ENCODE measurements around the gene RGS16.

Gene RGS16

GRCh38 chr1:182587093-182587492, 17.1 kb downstream of the RGS16 start:
- no peaks in the 10 kb centered on the region for H3K9me3 ChIP-seq
- no peaks in the 10 kb centered on the region for H3K27me3 ChIP-seq
- H3K4me3 ChIP-seq (ENCODE audit: low read depth in 1 of 2, low read length in 1 of 2), result peak overlapping the region in 1 of 2 experiments; percentile 40
- H3K36me3 ChIP-seq, result peaks cover 28% of the 10 kb centered on the region
- no peak for TF ChIP-seq CTCF (IDR thresholded peaks at IDR 0.05)
- H3K27ac ChIP-seq, result peak overlapping the region; percentile 77
- H3K4me1 ChIP-seq (ENCODE audit: control insufficient read depth in 1 of 2, insufficient read depth in 1 of 2, low read depth in 1 of 2, low read length in 1 of 2), result peaks cover 48 to 51% of the 10 kb centered on the region in 2 experiments

DNA sequence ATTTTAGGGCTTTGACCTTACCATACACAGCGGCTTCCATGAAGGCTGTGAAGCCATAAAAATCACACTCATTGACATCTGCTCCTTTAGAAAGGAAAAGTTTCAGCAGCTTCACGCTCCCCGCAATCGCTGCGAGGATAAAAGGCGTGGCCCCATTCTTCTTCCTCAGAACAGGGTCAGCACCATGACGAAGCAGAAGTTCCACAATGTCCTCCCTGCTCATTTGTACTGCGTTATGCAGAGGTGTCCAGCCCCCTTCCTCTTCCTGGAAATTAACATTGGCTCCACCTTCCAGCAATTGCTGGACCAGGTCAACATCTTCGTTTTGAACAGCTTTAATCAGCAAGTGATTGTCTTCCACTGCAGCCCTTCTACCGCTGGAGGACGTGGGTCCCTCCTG, 17.8 kb downstream of the RGS16 start:
- Histone ChIP-seq H3K27me3 (no peaks in the 10 kb centered on the region), H3K4me1 (ENCODE audit: control insufficient read depth in 1 of 2, insufficient read depth in 1 of 2, low read depth in 1 of 2, low read length in 1 of 2) (peaks cover 48 to 51% of the 10 kb centered on the region in 2 experiments), H3K27ac (peak overlapping the region; percentile 77), H3K9me3 (no peaks in the 10 kb centered on the region), H3K36me3 (peaks cover 35% of the 10 kb centered on the region), H3K4me3 (ENCODE audit: low read depth in 1 of 2, low read length in 1 of 2) (peak overlapping the region; percentile 28 to 40)
- no peak for TF ChIP-seq CTCF (IDR thresholded peaks at IDR 0.05)

DNA sequence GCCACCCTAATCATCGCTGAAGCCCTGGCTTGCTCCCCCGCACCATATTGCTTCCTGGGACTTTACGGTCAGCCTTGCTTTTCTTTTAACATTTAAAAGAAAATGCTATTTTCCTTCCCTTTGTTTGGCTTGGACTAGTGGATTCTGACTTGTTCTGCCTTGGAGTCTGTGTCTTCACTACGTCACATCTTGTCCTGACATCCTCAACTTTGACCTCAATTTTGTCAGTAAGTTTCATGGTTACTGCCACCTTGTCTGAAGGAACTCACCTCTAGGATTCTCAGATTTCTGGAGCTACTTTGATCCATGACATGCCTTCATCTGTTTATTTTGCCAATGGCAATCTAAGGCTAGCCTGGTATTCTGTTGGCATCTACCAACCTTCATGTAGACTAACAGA, 19.4 kb downstream of the RGS16 start:
- peaks cover 51% of the 10 kb centered on the region for H3K36me3 ChIP-seq
- peaks cover 48 to 51% of the 10 kb centered on the region in 2 experiments for H3K4me1 ChIP-seq (ENCODE audit: control insufficient read depth in 1 of 2, insufficient read depth in 1 of 2, low read depth in 1 of 2, low read length in 1 of 2)
- no peak overlapping the region for H3K27ac ChIP-seq
- no peaks in the 10 kb centered on the region for H3K27me3 ChIP-seq
- no peak for TF ChIP-seq CTCF (IDR thresholded peaks at IDR 0.05)
- no peak overlapping the region for H3K4me3 ChIP-seq (ENCODE audit: low read depth in 1 of 2, low read length in 1 of 2)
- H3K9me3 ChIP-seq, result no peaks in the 10 kb centered on the region

DNA sequence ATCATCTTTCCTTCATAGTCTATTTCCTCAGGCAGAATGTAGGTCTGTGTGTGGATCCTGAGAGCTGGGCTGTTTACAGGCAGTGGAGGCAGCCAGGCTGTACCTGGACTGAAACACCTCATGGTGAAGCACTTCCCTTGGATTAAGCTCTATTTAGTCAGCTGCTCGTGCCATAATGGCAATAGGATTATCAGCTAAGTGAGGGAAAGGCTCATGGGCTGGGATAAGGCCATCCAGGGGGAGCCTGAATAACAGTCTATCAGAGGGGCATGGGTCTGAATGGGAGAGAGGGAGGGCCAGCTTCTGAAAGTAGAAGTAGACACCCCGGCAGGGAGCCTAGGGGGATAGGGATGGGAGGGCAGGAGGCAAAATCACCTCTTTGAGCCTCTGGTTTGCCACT, 23.5 kb downstream of the RGS16 start:
- Histone ChIP-seq H3K27ac (no peak overlapping the region), H3K4me1 (ENCODE audit: control insufficient read depth in 1 of 2, insufficient read depth in 1 of 2, low read depth in 1 of 2, low read length in 1 of 2) (peaks cover 15 to 18% of the 10 kb centered on the region in 2 experiments), H3K36me3 (peaks cover 79% of the 10 kb centered on the region), H3K4me3 (ENCODE audit: low read depth in 1 of 2, low read length in 1 of 2) (no peak overlapping the region), H3K27me3 (no peaks in the 10 kb centered on the region), H3K9me3 (no peaks in the 10 kb centered on the region)
- TF ChIP-seq CTCF (IDR thresholded peaks at IDR 0.05), result no peak

DNA sequence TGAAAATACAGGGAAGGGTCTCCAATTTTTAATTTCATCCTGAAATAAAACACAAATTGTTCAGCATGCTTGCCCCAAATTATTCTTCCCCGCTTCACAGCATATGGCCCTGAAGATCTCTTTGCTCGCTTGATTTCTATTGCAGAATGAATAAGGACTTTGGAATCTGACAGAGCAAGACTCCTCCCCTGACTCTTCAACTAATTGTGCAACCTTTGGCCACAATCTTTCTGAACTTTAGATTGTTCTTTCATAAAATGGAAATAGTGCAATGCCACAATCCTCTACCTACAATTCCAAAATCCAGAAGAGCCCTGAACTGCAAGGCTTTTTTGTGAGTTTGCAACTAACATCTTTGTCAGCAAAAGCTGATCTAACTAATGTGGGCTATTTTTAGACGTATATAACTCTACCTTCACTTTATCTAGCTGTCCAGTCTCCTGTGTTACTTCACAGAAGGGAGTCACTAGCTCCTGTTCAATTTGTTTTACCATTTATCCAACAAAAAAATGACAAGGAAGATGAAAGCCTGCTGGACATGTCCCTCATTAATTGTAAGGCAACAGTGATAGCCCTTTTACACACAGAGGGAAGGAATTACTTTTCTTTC, 28.5 kb downstream of the RGS16 start:
- Histone ChIP-seq H3K9me3 (peaks cover 3% of the 10 kb centered on the region), H3K36me3 (peaks cover 72% of the 10 kb centered on the region)
- no peak for TF ChIP-seq CTCF (IDR thresholded peaks at IDR 0.05)

More for the DNA sequence above, 28.5 kb downstream of the RGS16 start:
- H3K27me3 ChIP-seq, result no peaks in the 10 kb centered on the region
- no peaks in the 10 kb centered on the region for H3K4me1 ChIP-seq (ENCODE audit: control insufficient read depth in 1 of 2, insufficient read depth in 1 of 2, low read depth in 1 of 2, low read length in 1 of 2)
- no peak overlapping the region for H3K4me3 ChIP-seq (ENCODE audit: low read depth in 1 of 2, low read length in 1 of 2)
- H3K27ac ChIP-seq, result no peak overlapping the region

Measured in neutrophil (primary cell).